ENCODE measurements around the gene HS6ST2. TPM values are rescaled to one million over a fixed set of nuclear protein-coding genes. Genes with fewer than 3 reads are reported as not detected.

HS6ST2 gene
- total and polyA plus RNA-seq, 10 of the 15 experiments (the other 5 are each of a cell fraction or from before 2014, with no cell fraction given) = not detected

DNA sequence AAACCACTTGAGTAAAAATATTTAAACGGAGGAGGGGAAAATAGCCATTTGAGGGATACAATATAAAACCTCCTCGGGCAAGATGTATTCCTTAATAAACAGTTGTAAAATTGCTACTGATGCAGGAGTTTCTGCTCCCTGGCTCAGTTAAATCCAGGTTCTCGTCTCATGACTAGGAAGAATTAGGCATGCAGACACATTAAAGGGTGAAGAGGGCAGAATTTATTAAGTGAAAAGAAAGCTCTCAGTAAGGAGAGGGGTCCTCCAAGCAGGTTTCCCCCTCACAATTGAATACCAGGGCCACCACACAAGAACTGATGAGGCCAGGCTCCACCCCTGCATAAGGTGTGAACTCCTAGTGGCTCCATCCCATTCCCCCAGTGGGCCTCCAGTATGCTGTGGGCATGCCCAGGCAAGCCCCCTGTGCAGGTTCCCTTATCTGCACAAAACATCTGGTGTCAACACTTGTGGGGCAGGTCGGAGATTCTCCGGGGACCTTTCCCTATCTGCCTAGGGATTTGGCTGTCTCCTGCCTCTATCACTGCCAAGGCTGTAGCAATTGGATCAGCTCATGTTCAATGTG is 80.4 kb downstream of the HS6ST2 start (continued):
- TF ChIP-seq, protein P1, sequence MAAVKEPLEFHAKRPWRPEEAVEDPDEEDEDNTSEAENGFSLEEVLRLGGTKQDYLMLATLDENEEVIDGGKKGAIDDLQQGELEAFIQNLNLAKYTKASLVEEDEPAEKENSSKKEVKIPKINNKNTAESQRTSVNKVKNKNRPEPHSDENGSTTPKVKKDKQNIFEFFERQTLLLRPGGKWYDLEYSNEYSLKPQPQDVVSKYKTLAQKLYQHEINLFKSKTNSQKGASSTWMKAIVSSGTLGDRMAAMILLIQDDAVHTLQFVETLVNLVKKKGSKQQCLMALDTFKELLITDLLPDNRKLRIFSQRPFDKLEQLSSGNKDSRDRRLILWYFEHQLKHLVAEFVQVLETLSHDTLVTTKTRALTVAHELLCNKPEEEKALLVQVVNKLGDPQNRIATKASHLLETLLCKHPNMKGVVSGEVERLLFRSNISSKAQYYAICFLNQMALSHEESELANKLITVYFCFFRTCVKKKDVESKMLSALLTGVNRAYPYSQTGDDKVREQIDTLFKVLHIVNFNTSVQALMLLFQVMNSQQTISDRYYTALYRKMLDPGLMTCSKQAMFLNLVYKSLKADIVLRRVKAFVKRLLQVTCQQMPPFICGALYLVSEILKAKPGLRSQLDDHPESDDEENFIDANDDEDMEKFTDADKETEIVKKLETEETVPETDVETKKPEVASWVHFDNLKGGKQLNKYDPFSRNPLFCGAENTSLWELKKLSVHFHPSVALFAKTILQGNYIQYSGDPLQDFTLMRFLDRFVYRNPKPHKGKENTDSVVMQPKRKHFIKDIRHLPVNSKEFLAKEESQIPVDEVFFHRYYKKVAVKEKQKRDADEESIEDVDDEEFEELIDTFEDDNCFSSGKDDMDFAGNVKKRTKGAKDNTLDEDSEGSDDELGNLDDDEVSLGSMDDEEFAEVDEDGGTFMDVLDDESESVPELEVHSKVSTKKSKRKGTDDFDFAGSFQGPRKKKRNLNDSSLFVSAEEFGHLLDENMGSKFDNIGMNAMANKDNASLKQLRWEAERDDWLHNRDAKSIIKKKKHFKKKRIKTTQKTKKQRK (IDR thresholded peaks at IDR 0.05; ENCODE audit: low read depth, low read length) = no peak
- TF ChIP-seq MEF2A (IDR thresholded peaks at IDR 0.05; ENCODE audit: insufficient read depth, low read depth, low read length) = no peak
- TF ChIP-seq BRCA1 (IDR thresholded peaks at IDR 0.05; ENCODE audit: low read depth, low read length) = no peak
- TF ChIP-seq MYB (IDR thresholded peaks at IDR 0.05; ENCODE audit: borderline replicate concordance, low read depth, low read length) = no peak
- TF ChIP-seq, protein P2, sequence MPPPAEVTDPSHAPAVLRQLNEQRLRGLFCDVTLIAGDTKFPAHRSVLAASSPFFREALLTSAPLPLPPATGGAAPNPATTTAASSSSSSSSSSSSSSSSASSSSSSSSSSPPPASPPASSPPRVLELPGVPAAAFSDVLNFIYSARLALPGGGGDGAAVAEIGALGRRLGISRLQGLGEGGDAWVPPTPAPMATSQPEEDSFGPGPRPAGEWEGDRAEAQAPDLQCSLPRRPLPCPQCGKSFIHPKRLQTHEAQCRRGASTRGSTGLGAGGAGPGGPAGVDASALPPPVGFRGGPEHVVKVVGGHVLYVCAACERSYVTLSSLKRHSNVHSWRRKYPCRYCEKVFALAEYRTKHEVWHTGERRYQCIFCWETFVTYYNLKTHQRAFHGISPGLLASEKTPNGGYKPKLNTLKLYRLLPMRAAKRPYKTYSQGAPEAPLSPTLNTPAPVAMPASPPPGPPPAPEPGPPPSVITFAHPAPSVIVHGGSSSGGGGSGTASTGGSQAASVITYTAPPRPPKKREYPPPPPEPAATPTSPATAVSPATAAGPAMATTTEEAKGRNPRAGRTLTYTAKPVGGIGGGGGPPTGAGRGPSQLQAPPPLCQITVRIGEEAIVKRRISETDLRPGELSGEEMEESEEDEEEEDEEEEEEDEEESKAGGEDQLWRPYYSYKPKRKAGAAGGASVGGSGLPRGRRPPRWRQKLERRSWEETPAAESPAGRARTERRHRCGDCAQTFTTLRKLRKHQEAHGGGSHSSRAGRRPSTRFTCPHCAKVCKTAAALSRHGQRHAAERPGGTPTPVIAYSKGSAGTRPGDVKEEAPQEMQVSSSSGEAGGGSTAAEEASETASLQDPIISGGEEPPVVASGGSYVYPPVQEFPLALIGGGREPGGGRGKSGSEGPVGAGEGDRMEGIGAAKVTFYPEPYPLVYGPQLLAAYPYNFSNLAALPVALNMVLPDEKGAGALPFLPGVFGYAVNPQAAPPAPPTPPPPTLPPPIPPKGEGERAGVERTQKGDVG (CRISPR knock-in tag; IDR thresholded peaks at IDR 0.05) = no peak
- TF ChIP-seq, protein P3, sequence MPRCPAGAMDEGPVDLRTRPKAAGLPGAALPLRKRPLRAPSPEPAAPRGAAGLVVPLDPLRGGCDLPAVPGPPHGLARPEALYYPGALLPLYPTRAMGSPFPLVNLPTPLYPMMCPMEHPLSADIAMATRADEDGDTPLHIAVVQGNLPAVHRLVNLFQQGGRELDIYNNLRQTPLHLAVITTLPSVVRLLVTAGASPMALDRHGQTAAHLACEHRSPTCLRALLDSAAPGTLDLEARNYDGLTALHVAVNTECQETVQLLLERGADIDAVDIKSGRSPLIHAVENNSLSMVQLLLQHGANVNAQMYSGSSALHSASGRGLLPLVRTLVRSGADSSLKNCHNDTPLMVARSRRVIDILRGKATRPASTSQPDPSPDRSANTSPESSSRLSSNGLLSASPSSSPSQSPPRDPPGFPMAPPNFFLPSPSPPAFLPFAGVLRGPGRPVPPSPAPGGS (IDR thresholded peaks at IDR 0.05; ENCODE audit: borderline replicate concordance, insufficient read depth, low read depth, low read length, poor library complexity, severe bottlenecking) = no peak
- TF ChIP-seq, protein P4, sequence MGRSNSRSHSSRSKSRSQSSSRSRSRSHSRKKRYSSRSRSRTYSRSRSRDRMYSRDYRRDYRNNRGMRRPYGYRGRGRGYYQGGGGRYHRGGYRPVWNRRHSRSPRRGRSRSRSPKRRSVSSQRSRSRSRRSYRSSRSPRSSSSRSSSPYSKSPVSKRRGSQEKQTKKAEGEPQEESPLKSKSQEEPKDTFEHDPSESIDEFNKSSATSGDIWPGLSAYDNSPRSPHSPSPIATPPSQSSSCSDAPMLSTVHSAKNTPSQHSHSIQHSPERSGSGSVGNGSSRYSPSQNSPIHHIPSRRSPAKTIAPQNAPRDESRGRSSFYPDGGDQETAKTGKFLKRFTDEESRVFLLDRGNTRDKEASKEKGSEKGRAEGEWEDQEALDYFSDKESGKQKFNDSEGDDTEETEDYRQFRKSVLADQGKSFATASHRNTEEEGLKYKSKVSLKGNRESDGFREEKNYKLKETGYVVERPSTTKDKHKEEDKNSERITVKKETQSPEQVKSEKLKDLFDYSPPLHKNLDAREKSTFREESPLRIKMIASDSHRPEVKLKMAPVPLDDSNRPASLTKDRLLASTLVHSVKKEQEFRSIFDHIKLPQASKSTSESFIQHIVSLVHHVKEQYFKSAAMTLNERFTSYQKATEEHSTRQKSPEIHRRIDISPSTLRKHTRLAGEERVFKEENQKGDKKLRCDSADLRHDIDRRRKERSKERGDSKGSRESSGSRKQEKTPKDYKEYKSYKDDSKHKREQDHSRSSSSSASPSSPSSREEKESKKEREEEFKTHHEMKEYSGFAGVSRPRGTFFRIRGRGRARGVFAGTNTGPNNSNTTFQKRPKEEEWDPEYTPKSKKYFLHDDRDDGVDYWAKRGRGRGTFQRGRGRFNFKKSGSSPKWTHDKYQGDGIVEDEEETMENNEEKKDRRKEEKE (IDR thresholded peaks at IDR 0.05) = no peak

All from GM12878 (cell line).